ENCODE measurements around the gene FAR2. TPM values are rescaled to one million over a fixed set of nuclear protein-coding genes. Genes with fewer than 3 reads are reported as not detected.

FAR2 gene
- polyA plus RNA-seq, 1 donor (not counting 4 experiments of a cell fraction or from before 2014, with no cell fraction given), result 9.2 TPM

DNA sequence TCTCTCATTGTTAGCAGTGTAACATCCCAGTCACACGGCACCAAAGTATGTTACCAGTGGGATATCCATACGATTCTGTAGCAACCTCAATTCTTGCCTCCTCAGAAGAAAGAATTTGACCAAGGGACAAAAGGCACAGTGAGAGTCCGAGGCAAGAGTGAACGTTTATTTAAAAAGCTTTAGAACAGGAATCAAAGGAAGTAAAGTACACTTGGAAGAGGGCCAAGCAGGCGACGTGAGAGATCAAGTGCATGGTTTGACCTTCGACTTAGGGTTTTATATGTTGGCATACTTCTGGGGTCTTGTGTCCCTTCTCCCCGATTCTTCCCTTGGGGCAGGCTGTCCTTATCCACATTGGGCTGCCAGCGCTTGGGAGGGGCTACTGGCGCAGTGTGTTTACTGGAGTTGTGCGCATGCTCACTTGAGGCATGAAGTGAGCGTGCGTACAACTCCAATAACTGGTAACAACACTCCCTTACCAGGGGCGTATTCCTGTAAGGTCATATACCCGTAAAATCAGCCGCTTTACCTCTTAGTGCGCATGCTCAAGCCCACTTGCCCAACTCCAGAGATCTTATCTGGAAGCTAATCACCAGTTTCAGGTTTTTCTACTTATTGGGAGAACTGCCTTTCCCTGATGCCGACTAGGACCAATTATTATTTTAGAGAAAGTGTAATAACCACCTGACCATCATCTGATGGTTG, 71.7 kb downstream of the FAR2 start:
- Histone ChIP-seq H3K27ac (ENCODE audit: control insufficient read depth, insufficient read depth, low read length) (no peak overlapping the region), H3K79me2 (ENCODE audit: control insufficient read depth, insufficient read depth, low read length) (no peaks in the 10 kb centered on the region), H3K9me1 (ENCODE audit: control insufficient read depth, extremely low read depth, insufficient read depth, low read length) (no peaks in the 10 kb centered on the region), H4K20me1 (ENCODE audit: control insufficient read depth, extremely low read depth, insufficient read depth, low read length) (no peaks in the 10 kb centered on the region), H3K4me2 (ENCODE audit: control insufficient read depth, extremely low read depth, insufficient read depth, low read depth, low read length) (no peak overlapping the region), H3K4me3 (ENCODE audit: control insufficient read depth in 2 of 3, extremely low read depth in 1 of 3, insufficient read depth in 2 of 3, low read depth in 1 of 3, low read length in 3 of 3) (no peak overlapping the region), H3K9me3 (ENCODE audit: control insufficient read depth, low read depth, low read length) (no peaks in the 10 kb centered on the region), H3K9ac (ENCODE audit: control insufficient read depth, extremely low read depth, insufficient read depth, low read length) (no peak overlapping the region), H3K36me3 (ENCODE audit: control insufficient read depth in 2 of 2, extremely low read depth in 1 of 2, insufficient read depth in 2 of 2, low read length in 2 of 2) (no peaks in the 10 kb centered on the region), H3K27me3 (ENCODE audit: control insufficient read depth, extremely low read depth, insufficient read depth, low read length) (no peaks in the 10 kb centered on the region), H3K4me1 (ENCODE audit: control insufficient read depth, extremely low read depth, insufficient read depth, low read length) (peaks cover 2% of the 10 kb centered on the region), H2AFZ (ENCODE audit: control insufficient read depth, low read length) (no peak overlapping the region)
- dilution Hi-C loops (cut with MboI; ENCODE audit: extremely low pct_ligation_motif_present, low sequenced_read_pairs), result no loop called here
- FAIRE-seq, result no peak
- no peak for DNase-seq (ENCODE audit: low read depth, low spot score)
- TF ChIP-seq EZH2 (IDR thresholded peaks at IDR 0.05; ENCODE audit: low read length), result no peak
- TF ChIP-seq, protein P1, sequence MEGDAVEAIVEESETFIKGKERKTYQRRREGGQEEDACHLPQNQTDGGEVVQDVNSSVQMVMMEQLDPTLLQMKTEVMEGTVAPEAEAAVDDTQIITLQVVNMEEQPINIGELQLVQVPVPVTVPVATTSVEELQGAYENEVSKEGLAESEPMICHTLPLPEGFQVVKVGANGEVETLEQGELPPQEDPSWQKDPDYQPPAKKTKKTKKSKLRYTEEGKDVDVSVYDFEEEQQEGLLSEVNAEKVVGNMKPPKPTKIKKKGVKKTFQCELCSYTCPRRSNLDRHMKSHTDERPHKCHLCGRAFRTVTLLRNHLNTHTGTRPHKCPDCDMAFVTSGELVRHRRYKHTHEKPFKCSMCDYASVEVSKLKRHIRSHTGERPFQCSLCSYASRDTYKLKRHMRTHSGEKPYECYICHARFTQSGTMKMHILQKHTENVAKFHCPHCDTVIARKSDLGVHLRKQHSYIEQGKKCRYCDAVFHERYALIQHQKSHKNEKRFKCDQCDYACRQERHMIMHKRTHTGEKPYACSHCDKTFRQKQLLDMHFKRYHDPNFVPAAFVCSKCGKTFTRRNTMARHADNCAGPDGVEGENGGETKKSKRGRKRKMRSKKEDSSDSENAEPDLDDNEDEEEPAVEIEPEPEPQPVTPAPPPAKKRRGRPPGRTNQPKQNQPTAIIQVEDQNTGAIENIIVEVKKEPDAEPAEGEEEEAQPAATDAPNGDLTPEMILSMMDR (optimal IDR thresholded peaks at IDR 0.05 in 1 of 3, IDR thresholded peaks at IDR 0.05 in 1 of 3, conservative IDR thresholded peaks at IDR 0.05 in 1 of 3; ENCODE audit: extremely low read depth in 1 of 3, insufficient read depth in 2 of 3, low read length in 3 of 3), result no peak

DNA sequence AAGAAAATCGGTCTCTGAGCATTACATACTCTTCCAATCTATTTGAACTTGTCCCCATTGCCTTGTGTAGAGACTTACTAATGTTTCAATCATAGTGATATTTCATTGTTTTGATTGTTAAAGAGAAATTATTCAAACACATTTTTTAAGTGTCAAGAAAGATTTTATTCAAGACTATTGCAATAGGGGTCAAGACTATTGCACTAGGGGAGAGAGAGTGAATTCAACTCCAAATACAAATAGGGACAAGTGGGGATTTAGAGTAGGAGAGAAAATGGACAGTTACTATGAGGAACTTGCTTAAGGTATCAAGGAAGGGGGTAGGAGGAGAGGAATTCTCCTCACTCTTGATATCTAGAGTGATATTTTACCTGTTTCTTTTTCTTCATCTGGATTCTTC, 73.1 kb downstream of the FAR2 start:
- no peaks in the 10 kb centered on the region for H3K36me3 ChIP-seq (ENCODE audit: control insufficient read depth in 2 of 2, extremely low read depth in 1 of 2, insufficient read depth in 2 of 2, low read length in 2 of 2)
- no peaks in the 10 kb centered on the region for H3K9me3 ChIP-seq (ENCODE audit: control insufficient read depth, low read depth, low read length)
- no peaks in the 10 kb centered on the region for H4K20me1 ChIP-seq (ENCODE audit: control insufficient read depth, extremely low read depth, insufficient read depth, low read length)
- no peak overlapping the region for H3K4me3 ChIP-seq (ENCODE audit: control insufficient read depth in 2 of 3, extremely low read depth in 1 of 3, insufficient read depth in 2 of 3, low read depth in 1 of 3, low read length in 3 of 3)
- H3K4me1 ChIP-seq (ENCODE audit: control insufficient read depth, extremely low read depth, insufficient read depth, low read length), result peaks cover 2% of the 10 kb centered on the region
- no peak overlapping the region for H3K27ac ChIP-seq (ENCODE audit: control insufficient read depth, insufficient read depth, low read length)
- no peak overlapping the region for H3K4me2 ChIP-seq (ENCODE audit: control insufficient read depth, extremely low read depth, insufficient read depth, low read depth, low read length)
- FAIRE-seq, result no peak
- no peak for TF ChIP-seq EZH2 (IDR thresholded peaks at IDR 0.05; ENCODE audit: low read length)
- TF ChIP-seq, protein P1 (optimal IDR thresholded peaks at IDR 0.05 in 1 of 3, IDR thresholded peaks at IDR 0.05 in 1 of 3, conservative IDR thresholded peaks at IDR 0.05 in 1 of 3; ENCODE audit: extremely low read depth in 1 of 3, insufficient read depth in 2 of 3, low read length in 3 of 3), result no peak
- H3K27me3 ChIP-seq (ENCODE audit: control insufficient read depth, extremely low read depth, insufficient read depth, low read length), result no peaks in the 10 kb centered on the region
- DNase-seq (ENCODE audit: low read depth, low spot score), result no peak
- no peak overlapping the region for H3K9ac ChIP-seq (ENCODE audit: control insufficient read depth, extremely low read depth, insufficient read depth, low read length)
- no peak overlapping the region for H2AFZ ChIP-seq (ENCODE audit: control insufficient read depth, low read length)
- no peaks in the 10 kb centered on the region for H3K9me1 ChIP-seq (ENCODE audit: control insufficient read depth, extremely low read depth, insufficient read depth, low read length)
- dilution Hi-C loops (cut with MboI; ENCODE audit: extremely low pct_ligation_motif_present, low sequenced_read_pairs), result no loop called here
- no peaks in the 10 kb centered on the region for H3K79me2 ChIP-seq (ENCODE audit: control insufficient read depth, insufficient read depth, low read length)

All from keratinocyte (primary cell).